Renal cortex interstitium (tissue), 15 donors: ENCODE results near the gene LGSN. TPM values are rescaled to one million over a fixed set of nuclear protein-coding genes. Genes with fewer than 3 reads are reported as not detected.
"Not testable (repeated sequence)": the region's sequence is repeated elsewhere in the genome, so short reads cannot be mapped to it uniquely, and the experiment has no call there.

ENCODE experiments used
- DNase-seq, 11 donors: peaks; one replicate each; pipeline ENCODE4 v3.0.0-alpha.2; 2013; ENCODE audit warnings: low read depth in 9 of 11, low spot score in 4 of 11; ENCODE audit errors: extremely low read depth in 1 of 11
- long read RNA-seq, 16 experiments: transcript quantifications; one replicate each; lab custom pipeline, GENCODE V29; 2026
- polyA plus RNA-seq, 3 donors: library from polyadenylated mRNA; unstranded; fragments of 120-200 nt; gene quantifications; one replicate each; pipeline ENCODE4 v1.2.1, GENCODE V29; 2013; ENCODE audit not compliant: insufficient read length in 3 of 3

The LGSN gene, protein sequence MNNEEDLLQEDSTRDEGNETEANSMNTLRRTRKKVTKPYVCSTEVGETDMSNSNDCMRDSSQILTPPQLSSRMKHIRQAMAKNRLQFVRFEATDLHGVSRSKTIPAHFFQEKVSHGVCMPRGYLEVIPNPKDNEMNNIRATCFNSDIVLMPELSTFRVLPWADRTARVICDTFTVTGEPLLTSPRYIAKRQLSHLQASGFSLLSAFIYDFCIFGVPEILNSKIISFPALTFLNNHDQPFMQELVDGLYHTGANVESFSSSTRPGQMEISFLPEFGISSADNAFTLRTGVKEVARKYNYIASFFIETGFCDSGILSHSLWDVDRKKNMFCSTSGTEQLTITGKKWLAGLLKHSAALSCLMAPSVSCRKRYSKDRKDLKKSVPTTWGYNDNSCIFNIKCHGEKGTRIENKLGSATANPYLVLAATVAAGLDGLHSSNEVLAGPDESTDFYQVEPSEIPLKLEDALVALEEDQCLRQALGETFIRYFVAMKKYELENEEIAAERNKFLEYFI
- 1 to 10 TPM in 1 of 3 donors, under 1 TPM in 2; 0.52 to 1.6 (median 0.96) TPM for polyA plus RNA-seq
- long read RNA-seq, donor 1 = 0 reads
- long read RNA-seq, donor 2 = 0 reads
- long read RNA-seq, donor 3 = 0 reads
- long read RNA-seq, donor 4 = 0 reads
- long read RNA-seq, donor 5 = 0 reads
- long read RNA-seq, donor 6 = 0 reads
- long read RNA-seq, donor 7 = 0 reads
- long read RNA-seq, donor 8 = 0 reads
- long read RNA-seq, donor 9 = 0 reads
- long read RNA-seq, donor 10 = 0 reads
- long read RNA-seq, donor 11 = 0 reads
- long read RNA-seq, donor 12 = 0 reads
- long read RNA-seq, donor 13 = 0 reads
- long read RNA-seq, donor 14 = 0 reads
- long read RNA-seq, donor 15 = 0 reads
- long read RNA-seq, donor 16 = 0 reads

DNA sequence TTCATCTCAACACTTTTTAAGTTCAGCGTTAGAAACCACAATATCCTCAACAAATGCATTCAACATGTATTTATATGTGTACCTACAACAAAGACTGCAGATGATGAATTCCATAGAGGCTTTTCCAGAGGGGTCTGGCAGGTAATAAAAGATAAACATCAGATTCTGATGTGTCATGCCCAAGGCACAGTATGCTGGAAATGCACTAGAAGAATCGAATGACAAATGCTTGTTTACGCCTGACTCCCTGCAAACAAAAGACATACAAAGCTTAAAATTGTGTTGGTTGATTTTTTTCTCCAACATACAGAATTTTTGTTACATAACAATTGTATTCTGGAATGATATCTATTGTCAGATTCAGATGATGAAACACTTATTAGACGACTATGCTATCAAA, at the start of gene LGSN:
Gene LGSN (minus strand): TSS at position 45 of the 400 bp plus-strand sequence. CDS start 40 bp downstream, at position 5.
- DNase-seq = no peak

DNA sequence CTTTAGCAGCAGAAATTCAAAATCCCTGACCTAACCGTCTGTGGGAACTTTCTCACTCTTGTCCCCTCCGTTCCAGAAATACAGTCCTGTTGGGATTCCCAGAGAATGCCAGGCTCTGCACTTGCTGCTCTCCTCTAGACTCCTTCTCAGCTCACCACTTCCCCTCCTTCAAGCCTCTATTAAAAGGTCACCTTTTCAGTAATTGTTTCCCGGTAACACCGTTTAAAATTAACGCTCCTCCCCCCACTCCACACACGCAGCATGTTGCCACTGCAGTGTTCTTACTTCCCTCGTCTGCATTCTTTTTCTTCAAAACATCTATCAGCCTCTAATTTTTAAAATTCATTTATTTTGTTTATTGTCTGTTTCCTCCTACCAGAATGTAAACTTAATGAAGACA, 48.6 kb upstream of the LGSN start:
- DNase-seq = no peak

DNA sequence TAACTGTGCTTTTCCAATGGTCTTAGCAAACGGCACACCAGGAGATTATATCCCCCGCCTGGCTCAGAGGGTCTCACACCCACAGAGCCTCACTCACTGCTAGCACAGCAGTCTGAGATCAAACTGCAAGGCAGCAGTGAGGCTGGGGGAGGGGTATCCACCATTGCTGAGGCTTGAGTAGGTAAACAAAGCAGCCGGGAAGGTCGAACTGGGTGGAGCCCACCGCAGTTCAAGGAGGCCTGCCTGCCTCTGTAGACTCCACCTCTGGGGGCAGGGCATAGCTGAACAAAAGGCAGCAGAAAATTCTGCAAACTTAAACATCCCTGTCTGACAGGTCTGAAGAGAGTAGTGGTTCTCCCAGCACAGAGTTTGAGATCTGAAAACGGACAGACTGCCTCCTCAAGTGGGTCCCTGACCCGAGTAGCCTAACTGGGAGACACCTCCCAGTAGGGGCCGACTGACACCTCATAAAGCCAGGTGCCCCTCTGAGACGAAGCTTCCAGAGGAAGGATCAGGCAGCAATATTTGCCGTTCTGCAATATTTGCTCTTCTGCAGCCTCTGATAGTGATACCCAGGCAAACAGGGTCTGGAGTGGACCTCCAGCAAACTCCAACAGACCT, 42.8 kb upstream of the LGSN start:
- DNase-seq = not testable (repeated sequence)

DNA sequence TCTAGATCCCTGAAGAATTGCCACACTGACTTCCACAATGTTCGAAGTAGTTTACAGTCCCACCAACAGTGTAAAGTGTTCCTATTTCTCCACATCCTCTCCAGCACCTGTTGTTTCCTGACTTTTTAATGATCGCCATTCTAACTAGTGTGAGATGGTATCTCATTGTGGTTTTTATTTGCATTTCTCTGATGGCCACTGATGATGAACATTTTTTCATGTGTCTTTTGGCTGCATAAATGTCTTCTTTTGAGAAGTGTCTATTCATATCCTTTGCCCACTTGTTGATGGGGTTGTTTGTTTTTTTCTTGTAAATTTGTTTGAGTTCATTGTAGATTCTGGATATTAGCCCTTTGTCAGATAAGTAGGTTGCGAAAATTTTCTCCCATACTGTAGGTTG, 37.6 kb upstream of the LGSN start:
- DNase-seq = not testable (repeated sequence)

DNA sequence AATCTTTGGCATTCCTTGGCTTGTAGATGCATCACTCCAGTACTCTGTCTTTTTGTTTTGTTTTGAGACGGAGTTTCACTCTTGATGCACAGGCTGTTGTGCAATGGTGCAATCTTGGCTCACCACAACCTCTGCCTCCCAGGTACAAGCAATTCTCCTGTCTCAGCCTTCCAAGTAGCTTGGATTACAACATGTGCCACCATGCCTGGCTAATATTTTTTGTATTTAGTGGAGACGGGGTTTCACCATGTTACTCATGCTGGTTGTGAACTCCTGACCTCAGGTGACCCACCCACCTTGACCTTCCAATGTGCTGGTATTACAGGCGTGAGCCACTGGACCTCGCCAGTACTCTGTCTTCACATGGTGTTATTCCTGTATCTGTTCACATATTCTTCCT, 35.8 kb upstream of the LGSN start:
- DNase-seq = no peak

DNA sequence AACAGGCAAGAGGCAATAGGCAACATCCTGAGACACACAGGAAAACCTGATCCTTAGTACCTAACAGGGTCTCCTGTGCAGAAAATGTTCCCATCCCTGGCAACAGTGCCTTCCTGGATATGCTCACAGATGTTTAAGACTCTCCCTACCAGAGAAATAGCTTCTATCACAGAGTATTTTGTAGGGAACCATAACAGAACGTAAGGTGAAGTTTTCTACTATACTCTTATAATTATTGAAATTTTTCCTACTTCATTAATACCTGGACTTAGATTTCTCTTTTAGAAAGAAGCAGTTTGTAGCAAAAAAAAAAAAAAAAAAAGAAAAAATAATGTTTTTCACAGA, 33.5 kb upstream of the LGSN start:
- DNase-seq = no peak

DNA sequence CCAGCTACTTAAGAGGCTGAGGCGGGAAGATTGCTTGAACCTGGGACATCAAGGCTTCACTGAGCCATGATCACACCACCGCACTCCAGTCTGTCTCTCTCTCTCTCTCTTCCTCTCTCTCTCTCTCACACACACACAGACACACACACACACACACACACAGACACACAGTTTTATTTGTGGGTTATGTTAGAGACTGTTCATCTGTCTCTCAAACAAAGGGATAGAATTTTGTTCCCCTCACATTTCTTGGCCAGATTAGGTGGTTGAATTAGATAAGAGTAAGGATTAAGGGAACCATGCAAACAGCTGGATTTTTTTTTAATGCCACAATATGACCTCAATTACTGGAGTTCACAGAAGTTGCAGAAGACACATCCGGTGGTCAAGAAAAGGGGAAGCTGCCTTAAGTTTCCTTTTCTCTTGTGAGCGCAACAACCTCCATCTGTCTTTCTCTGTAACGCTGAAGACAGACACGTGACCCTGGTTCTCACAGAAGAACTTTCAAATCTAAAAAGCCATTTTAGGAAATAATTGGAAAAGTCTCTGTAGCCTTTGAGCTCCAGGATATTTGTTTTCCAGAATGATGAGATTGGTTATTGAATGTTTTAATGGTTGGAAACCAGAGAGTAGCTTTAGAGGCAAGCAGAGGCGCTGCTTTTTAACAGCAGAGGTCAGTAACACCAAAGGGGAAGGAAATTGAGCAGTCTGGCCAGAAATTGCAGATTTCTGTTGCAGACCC, 32.9 kb upstream of the LGSN start:
- DNase-seq = peak in 4 of 11 donors; percentile 11 to 23 (median 18)

DNA sequence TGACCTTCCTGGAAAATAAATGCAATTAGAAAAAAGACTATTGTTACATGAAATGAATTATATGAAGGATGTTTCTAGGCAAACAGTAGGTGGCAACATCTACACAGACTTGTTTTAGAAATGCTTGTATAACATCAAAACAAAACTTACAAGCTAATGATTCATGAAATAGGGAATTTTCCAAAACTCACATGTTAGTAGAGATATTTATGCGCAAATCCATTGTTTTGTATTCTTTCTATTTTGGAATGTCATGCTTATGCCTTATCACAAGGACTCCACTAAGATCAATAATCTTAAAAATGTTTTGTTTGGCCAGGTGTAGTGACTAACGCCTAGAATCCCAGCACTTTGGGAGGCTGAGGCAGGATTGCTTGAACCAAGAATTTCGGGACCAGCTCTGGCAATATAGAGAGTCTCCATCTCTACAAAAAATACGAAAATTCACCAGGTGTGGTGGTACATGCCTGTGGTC, 32.3 kb upstream of the LGSN start:
- peak in 2 of 11 donors; percentile 19 to 27 for DNase-seq

DNA sequence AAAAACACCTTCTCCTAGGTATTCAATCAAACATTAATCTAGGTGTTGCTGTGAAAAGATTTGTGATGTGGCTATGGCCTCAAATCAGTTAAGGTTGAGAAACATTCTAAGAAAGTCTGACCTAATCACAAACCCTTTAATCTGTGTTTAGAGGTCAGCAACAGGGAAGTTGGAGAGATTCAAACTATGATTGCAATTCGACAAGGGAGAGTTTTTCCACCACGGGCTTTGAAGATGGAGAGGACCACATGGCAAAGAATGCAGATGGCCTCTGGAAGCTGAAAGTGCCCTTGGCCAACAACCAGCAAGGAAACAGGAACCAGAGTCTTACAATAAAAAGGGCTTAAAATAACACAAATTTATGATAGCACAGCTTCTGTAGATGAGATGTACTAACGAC, 29.6 kb upstream of the LGSN start:
- no peak for DNase-seq

DNA sequence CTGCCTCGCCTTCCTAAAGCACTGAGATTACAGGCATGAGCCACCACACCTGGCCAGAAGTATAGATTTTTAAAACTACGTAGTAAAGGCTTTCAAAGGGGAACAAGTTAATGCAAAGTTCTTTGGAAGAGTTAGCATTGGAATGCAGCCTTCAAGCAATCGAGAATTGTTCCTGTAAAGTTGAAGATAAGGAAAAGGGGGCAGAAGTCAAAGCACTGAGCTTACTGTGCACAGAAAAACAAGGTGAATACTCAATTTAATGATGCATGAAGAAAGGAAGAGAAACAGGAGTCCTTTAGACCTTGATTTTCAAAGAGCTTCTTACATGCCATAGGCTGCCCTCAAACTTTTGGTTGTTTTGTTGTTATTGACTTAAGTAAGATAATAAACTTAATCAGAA, 29.1 kb upstream of the LGSN start:
- DNase-seq = no peak

DNA sequence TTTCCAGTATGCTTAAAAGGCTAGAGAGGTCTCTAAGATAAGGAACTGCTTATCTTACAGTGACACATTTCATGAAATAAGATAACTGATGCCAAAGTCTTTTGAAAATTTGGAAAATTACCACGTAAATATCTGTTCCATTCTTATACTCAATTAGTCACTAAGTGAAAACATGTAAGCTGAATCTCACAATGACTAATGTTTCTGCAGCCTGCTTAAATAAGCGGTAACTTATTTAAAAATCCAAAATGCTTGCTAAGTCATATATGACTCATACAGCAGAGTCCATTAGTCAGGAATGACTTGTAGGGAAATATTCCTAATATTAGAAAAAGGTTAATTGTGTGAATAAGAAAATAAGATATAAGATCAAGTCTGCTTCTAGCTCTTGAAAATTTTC, 27.8 kb upstream of the LGSN start:
- no peak for DNase-seq

DNA sequence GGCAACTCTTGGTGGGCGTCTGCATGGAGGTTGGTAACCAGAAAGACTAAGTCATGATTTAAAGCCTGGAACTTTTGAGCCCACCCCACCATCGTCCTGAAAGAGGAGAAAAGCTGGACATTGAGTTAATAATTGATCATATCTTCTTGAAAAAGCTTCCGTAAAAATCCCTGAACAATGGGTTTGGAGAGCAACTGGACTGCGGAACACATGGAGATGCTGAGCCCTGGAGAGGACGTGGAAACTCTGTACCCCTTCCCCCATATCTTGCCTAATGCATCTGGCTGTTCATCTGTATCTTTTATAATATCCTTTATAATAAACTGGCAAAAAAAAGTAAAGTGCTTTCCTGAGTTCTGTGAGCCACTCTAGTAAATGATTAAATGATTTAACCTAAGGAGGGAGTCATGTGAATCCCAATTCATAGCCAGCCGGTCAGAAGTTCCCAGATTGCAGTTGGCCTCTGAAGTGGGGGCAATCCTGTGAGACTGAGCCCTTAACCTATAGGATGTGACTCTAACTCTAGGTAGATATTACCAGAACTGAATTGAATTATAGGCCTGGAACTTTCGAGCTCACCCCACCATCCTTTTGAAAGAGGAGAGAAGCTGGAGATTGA, 26.5 kb upstream of the LGSN start:
- no peak for DNase-seq

DNA sequence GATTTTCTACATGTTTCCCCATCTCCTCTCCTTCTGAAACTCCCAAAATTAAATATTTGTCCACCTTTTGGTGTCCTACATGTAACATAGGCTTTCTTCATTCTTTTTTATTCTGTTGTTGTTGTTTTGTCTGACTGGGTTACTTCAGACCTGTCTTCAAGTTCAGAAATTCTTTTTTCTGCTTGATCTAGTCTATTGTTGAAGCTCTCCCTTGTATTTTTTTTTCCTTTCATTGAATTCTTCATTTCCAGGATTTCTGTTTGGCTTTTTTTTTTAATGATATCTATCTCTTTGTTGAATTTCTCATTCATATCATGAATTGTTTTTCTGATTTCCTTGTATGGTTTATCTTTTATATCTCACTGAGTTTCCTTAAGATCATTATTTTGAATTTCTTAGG, 20.6 kb upstream of the LGSN start:
- DNase-seq = no peak

DNA sequence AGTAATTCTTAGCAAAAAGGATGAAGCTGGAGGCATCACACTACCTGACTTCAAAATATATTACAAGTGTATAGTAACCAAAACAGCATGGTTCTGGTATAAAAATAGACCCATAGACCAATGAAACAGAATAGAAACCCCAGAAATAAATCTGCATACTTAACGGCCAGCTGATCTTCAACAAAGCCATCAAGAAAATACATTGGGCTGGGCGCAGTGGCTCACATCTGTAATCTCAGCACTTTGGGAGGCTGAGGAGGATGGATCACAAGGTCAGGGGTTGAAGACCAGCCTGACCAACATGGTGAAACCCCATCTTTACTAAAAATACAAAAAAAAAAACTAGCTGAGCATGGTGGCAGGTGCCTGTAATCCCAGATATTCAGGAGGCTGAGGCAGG, 14.9 kb upstream of the LGSN start:
- not testable (repeated sequence) for DNase-seq

DNA sequence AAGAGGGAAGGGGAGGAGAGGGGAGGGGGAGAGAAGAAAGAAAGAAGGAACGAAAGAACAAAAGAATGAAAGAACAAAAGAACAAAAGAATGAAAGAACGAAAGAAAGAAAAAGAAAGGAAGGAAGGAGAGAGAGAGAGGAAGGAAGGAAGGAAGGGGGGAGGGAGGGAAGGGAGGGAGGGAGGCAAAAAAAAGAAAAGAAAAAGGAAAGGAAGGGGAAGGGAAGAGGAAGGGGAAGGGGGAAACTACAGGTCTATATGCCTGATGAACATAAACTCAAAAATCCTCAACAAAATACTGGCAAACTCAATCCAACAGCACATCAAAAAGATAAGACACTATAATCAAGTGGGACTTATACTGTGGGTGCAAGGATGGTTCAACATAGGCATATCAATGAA, 13.7 kb upstream of the LGSN start:
- DNase-seq = no peak

DNA sequence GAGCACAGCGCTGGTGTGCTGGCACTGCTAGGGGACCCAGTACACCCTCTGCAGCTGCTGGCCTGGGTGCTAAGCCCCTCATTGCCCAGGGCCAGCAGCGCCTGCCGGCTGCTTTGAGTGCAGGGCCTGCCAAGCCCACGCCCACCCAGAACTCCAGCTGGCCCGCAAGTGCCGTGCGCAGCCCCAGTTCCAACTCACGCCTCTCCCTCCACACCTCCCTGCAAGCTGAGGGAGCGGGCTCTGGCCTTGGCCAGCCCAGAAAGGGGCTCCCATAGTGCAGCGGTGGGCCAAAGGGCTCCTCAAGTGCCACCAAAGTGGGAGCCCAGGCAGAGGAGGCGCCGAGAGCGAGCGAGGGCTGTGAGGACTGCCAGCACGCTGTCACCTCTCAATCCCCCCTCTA, 6.8 kb upstream of the LGSN start:
- DNase-seq = not testable (repeated sequence)

DNA sequence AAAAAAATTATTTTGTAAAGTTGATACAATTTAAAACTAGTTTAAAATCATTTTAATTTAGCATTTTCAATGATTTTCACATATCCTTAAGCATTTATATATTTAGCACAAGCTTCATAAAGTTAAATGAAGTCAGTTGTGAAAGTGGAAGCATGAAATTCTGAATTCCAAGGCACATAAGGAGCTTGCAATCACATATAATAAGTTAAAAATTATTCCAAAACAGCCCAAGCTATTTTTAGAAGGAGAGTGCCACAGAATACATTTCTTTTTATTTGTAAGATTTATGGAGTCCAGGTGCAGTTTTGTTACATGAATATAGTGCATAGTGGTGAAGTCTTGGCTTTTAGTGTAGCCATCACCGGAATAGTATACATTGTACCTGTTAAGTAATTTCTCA, 3.2 kb upstream of the LGSN start:
- no peak for DNase-seq

DNA sequence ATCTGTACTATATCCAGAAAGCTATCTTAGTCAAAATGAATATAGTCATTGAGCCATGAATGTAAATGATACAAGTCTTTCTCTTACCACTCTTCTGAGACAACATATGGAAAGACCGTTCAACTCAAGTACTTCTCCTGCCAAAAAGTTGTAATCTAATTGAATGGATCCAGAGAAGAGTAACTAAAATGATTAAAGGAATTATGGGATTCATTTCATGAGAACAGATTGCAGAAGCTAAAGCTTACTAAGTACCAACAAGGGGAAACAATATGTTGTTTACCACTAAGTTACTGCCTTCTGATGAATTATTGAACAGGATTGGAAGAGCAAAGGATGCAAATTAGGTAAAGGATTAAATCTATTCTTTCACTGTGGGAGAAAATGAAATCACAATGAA, 2.0 kb upstream of the LGSN start:
- no peak for DNase-seq

DNA sequence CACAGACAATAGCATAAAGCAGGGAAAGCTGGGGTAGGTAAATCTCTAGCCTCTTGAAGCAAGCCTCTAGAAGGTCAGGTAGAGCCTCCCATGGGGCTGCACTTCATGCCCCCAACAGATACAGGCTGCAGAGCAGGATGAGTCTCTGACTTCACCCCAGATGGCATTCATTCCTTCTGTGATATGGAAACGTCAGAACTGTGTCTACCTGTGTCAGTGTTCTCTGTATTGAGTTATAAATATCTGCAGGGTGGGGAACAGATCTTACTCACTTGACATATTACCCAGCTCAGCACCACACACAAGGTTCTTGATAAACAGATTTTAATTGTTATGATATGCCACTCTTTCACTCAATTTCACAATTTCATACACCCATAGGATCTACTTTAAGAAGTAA, 2.1 kb downstream of the LGSN start:
- no peak for DNase-seq
